Fibroblast of the aortic adventitia (primary cell): Measurements from ENCODE around the gene SPRED2. TPM values are rescaled to one million over a fixed set of nuclear protein-coding genes. Genes with fewer than 3 reads are reported as not detected.
A peak's percentile ranks its signal among the peaks of the same experiment; 100 is the strongest.

Experiments used
- DNase-seq: peaks from one replicate; pipeline ENCODE4 v3.0.0-alpha.2; 2010; ENCODE audit warnings: low read depth
- H3K4me3 ChIP-seq: 2 replicates; pipeline ENCODE4 v1.5.1; 2011; ENCODE audit warnings: low read depth, mild to moderate bottlenecking, control low read depth, low read length, moderate library complexity
- total RNA-seq: library from RNA; depleted of rRNA; stranded (reverse); fragments of >200 nt; gene quantifications from 2 replicates; pipeline ENCODE4 v1.2.3, GENCODE V29; 2012; ENCODE audit warnings: low replicate concordance
- TF ChIP-seq, protein P1 (sequence below): IDR thresholded peaks from 2 replicates; pipeline ENCODE4 v1.5.1; 2011; ENCODE audit warnings: mild to moderate bottlenecking, low read length, control low read depth, inconsistent platforms; ENCODE audit not compliant: insufficient read depth

Gene SPRED2
- total RNA-seq, 1 donor, result 20.6 TPM

DNA sequence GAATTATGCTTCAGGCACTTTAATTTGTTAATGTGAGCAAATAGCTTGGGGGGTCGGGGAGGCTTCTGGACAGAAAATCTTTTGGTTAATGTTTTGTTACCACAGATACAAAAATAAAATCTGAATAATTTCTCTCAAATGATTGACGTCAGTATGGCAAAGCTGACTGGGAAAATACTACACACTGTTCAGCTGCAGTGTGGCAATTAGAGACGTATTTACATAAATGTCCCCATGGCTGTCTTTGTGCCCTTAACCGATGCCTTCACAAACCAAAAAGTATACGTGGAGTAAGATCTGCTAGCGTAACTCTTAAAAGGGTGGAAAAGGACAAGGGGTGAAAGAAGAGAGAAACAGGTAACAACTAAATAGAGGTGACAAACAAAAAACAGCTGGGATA, 121.3 kb downstream of the SPRED2 start:
- TF ChIP-seq, protein P1, sequence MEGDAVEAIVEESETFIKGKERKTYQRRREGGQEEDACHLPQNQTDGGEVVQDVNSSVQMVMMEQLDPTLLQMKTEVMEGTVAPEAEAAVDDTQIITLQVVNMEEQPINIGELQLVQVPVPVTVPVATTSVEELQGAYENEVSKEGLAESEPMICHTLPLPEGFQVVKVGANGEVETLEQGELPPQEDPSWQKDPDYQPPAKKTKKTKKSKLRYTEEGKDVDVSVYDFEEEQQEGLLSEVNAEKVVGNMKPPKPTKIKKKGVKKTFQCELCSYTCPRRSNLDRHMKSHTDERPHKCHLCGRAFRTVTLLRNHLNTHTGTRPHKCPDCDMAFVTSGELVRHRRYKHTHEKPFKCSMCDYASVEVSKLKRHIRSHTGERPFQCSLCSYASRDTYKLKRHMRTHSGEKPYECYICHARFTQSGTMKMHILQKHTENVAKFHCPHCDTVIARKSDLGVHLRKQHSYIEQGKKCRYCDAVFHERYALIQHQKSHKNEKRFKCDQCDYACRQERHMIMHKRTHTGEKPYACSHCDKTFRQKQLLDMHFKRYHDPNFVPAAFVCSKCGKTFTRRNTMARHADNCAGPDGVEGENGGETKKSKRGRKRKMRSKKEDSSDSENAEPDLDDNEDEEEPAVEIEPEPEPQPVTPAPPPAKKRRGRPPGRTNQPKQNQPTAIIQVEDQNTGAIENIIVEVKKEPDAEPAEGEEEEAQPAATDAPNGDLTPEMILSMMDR, result no peak
- no peak for DNase-seq
- no peak overlapping the region for H3K4me3 ChIP-seq

DNA sequence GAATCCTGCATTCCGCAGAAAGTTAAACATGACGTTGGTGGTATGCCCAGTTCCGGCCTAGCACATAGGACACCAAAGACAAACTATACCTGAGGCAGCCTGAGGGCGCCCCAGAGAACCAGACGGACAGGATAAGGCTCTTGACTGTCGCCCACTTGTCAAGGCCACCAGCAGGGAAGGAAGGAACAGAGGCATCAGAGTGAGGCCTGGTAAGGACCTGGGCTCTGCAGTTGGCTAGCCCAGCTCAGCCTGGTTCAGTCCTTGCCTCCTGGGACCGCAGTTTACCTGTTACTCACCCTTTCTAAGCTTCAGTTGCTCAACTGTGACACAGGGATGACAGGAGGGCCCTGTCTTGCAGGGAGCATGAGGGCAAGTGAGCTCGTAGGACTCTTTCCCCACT, 122.7 kb downstream of the SPRED2 start:
- no peak for DNase-seq

DNA sequence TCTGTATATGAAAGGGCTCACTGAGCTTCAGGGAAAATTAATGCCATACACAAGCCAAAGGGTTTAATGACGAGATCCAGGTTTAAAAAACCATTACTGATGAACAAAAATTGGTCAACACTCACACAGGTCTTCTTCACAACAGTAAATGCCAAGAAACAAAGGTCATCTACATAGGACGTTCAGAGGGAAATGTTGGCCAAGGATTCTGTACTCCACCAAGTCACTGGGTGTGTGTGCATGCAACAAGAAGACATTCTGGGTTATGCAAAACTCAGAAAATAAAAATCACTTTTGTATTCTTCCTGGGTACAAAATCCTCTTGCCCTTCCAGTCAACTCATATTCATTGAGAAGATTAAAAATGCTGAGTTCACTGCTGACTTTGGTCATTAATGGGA, 126.5 kb downstream of the SPRED2 start:
- no peak for DNase-seq
- TF ChIP-seq, protein P1, result no peak
- H3K4me3 ChIP-seq, result no peak overlapping the region

More for the DNA sequence above, 122.7 kb downstream of the SPRED2 start:
- TF ChIP-seq, protein P1, result no peak
- H3K4me3 ChIP-seq, result no peak overlapping the region

DNA sequence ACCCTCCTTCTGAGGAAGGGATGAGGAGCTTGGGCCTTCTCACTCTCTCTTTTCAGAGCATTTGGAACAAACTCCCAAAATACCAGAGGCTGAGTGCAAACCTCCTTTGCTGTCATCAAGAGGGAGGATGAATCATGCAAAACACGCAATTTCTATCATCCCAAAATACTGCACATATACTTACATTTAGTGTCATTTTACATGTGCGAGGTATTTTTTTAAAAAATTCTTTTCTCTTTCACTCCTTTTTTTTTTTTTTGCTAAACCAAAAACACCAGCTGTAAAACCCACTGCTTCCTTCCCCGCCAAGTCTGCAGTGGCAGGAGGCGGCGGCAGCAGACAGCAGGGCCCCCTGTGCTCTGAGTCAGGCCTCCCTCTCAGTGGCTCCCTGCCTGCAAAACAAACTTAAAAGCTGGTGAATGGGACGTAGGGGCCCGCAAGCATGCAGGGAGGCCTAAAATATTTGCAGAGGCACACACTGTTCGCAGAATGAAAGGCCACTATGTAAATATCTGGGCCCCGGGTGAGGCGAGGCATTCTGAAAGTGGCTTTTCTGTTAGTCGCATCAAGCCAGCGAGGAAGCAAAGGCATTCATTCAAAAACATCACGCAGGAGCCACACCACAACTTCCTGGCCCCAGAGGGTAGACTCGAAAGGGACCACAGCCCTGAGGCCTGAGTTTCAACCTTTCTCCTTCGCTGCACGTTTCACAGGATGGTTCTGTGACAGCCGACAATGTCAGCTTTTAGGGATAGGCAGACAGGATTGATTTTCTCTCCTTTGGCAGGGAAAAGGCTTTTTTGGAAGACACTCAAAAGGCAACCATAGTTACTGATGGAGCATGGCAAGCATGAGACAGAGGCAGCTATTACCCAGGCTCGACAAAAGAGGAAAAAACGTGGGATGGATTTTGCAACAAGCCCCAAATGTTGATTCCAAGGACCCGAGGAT, 131.4 kb downstream of the SPRED2 start:
- H3K4me3 ChIP-seq, result peak overlapping the region; percentile 22
- TF ChIP-seq, protein P1, result peak; percentile 6
- peak; percentile 94 for DNase-seq

DNA sequence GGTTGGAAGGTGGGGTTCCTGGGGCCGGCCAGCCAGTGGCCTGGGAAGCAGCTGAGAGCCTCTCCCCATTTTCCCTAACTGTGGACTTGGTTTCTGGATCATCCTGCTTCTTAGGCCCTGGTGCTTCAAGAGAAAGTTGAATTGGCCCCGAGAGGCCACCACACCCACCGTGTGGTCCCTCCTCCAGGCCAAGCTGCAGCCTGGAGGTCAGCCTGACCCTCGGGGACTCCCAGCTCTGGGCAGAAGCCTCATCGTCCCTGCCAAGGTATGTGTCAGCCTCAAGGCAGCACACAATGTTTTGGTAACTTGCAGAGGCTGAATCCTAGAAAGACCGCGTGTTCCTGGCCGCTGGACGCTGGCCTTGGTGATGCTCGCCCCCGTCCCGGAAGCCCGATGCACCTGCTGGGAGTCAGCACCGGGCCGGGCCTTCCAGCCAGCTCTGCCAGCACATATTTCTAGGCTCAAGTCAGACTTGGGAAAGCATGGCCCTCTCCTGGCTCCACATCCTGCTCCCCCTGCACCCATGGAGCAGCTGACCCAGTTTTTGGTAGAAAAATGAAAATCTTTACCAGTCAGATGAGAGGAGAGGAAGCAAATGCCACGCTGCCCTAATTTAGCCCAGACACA, 132.2 kb downstream of the SPRED2 start:
- TF ChIP-seq, protein P1, result no peak
- peak overlapping the region; percentile 17 for H3K4me3 ChIP-seq
- DNase-seq, result peak; percentile 88

DNA sequence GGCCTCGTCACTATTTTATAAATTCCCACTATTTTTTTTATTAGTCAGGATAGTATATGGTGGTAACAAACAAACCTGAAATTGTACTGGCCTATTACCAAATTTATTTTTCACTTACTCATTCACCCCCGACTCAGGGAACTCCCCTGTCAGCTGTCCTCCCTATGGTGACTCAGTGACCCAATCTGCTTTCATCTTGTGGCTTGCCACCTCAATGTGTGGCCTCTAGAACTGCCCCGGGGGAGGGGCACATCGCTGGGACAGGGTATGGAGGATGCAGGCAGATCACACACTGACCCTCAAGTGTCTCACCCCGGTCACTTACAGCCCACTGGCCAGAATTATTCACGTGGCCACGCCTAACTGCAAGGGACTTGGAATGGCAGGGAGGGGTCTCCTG, 133.2 kb downstream of the SPRED2 start:
- H3K4me3 ChIP-seq, result no peak overlapping the region
- peak; percentile 27 for DNase-seq
- TF ChIP-seq, protein P1, result no peak
